ENCODE measurements around the gene HCRTR1.

The HCRTR1 gene

GRCh38 chr1:31651766-31652165, 34.3 kb downstream of the HCRTR1 start:
- DNase-seq, result no peak

GRCh38 chr1:31652891-31653499, 35.5 kb downstream of the HCRTR1 start:
- DNase-seq, result no peak

GRCh38 chr1:31653717-31654473, 36.4 kb downstream of the HCRTR1 start:
- DNase-seq, result no peak

- no peak for DNase-seq
These were observed 36.9 kb downstream of the HCRTR1 start for GRCh38 chr1:31654474-31654776.

DNA sequence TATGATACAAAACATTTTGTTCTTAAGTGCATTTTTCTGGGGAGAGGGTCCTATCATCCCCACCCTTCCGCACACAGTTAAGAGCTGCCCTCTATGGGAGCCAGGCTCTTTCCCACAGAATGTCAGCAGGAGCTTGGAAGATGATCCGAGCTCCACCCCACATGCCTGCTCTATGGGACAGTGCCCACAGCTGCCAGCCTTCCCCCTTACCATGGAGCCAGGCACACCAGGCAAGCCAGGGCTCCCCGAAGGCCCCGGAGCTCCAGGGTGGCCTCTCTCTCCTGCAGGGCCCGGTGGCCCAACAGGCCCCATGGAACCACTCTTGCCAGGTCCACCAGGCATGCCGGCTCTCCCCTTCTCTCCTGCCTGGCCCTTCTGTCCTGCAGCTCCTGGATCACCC, 37.6 kb downstream of the HCRTR1 start:
- DNase-seq, result no peak

DNA sequence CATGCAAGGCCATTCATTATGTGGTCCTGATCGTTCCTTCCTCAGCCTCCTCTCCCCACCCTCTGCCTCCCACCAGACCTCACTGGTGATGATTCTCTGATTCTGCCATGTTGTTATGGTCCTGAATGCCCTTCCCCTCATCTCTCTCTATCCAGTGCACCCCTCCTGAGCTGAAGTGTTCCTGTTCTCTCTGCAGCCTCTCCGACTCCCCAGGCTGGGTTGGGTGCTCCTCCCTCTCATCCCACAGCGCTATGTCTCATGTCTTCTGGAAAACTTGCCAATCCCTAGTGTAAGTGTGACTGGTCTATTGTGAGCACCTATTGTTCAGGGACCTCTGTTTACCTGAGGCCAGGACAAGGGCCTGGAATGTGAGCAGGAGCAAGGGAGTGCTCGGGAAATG, 38.3 kb downstream of the HCRTR1 start:
- no peak for DNase-seq

DNA sequence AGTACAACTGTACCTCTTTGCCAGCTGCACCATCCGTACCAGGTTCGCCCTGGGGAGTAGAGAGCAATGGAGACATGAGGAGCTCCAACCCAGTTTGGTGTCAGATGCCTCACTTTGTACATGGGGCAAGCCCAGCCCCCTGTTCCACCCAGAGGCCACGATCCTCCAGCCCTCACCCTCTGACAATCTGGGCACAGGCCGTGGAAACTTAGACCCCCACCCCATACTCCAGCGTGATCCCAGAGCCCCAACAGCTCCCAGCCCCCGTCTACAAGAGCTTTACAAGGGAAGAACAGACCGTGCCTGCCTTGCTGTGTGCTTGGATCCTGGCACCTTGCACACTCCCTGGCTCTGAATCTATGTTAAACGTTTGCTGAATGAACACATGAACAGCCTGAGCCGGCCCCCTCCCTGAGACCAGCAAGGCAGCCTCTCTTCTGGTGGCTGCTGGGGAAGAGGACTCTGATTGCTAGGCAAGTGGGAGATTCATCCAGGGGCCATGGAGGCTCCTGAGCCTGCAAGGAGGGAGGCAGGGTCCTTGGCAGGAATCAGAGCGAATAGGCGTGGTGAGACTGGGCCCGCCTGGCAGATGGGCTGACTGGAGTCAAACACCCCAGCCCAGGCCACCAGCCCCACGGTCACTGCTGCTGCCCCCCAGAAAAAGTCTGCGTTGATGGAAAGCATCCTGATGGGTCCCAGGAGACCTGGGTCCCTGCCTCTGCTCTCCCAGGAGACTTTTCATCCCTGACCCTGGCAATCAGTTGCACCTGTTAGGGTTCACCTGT, 39.7 kb downstream of the HCRTR1 start:
- DNase-seq, result no peak

DNA sequence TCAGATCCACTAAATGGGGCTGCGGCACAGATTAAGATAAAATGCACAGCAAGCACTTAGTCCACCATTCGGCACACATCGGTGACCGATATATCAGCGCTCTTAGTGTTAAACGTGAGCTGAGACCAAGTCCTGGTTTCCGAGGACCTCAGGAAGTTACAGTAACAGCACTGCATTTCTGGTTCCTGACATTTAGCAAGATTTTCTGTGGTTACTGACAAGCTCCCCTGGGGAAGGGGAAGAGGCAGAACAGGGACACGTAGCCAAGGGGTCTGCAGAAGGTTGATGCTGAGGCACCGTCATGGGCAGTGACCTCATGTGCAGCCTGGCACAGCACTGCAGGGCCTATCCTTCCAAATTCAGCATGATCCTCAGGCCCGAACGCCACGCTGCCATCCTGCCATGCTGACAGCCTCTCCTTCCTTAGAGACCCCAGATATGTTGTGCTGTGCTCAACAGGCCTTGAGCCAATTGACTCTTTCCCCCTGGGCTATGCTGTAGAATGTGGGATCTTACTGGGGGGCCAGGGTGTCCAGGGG, 40.6 kb downstream of the HCRTR1 start:
- peak in 1 of 2 experiments; percentile 10 for DNase-seq

DNA sequence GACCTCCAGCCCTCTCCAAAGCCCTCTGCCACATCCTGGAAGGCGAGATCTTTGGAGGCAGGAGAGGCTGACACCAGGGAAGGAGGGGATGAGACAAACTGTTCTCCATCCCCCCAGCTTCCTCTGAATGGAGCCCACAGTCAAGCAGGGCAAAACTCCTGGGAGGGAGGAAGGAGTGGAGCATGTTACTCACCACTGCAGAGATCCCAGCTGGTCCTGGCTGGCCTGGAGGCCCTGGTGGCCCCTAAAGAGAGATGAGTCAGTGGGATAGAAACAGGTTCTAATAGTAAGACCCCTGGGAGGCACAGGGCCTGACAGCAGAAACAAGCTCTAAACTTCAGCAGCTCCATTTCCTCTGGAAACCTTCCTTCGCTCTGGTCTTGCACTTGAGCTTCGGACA, 41.2 kb downstream of the HCRTR1 start:
- no peak for DNase-seq

GRCh38 chr1:31659889-31660288, 42.4 kb downstream of the HCRTR1 start:
- DNase-seq, result no peak

DNA sequence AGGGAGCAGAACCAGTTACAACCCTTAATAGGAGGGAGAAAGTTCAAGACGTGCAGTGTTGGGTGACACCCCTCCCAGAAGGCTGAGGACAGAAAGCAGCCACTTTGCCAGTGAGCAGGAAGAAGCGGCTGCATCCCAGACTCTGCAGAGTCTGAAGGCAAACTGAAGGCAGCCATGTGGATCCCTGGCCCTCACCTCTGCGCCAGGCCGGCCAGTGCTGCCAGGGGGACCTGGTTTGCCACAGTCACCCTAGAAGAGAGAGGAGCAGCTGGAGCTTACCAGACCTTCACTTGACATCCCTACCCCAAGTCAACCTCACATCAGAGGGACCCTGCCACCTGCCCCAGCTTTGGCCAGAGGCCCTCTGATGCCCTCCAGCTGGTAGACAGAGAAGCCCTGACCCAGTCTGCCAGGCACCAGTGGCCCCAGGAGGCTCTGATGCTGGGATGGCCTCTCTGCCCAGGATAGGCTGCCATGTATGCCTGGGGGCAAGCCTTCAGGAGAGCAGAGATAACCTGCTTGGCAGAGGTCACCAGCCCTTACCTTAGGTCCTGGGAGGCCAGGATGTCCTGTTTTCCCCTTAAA, 43.5 kb downstream of the HCRTR1 start:
- DNase-seq, result no peak

GRCh38 chr1:31661856-31662255, 44.4 kb downstream of the HCRTR1 start:
- DNase-seq, result no peak

DNA sequence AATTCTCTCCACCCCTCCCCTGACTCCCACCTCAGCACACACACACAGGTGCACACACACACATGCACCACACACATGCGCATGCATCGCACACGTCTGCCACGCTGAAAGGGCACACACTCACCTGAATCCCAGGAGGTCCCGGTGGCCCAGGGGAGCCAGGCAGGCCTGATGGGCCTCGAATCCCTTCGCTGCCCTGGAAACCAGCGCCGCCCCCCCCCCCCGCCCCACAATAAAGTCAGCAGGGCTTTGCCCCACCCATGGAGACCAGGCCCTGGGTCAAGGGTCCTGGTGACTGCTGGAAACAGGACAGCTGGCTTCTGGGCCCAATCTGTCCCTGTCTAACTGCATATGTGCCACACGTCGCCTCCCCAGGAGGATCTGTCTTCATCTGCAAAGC, 45.0 kb downstream of the HCRTR1 start:
- DNase-seq, result no peak

DNA sequence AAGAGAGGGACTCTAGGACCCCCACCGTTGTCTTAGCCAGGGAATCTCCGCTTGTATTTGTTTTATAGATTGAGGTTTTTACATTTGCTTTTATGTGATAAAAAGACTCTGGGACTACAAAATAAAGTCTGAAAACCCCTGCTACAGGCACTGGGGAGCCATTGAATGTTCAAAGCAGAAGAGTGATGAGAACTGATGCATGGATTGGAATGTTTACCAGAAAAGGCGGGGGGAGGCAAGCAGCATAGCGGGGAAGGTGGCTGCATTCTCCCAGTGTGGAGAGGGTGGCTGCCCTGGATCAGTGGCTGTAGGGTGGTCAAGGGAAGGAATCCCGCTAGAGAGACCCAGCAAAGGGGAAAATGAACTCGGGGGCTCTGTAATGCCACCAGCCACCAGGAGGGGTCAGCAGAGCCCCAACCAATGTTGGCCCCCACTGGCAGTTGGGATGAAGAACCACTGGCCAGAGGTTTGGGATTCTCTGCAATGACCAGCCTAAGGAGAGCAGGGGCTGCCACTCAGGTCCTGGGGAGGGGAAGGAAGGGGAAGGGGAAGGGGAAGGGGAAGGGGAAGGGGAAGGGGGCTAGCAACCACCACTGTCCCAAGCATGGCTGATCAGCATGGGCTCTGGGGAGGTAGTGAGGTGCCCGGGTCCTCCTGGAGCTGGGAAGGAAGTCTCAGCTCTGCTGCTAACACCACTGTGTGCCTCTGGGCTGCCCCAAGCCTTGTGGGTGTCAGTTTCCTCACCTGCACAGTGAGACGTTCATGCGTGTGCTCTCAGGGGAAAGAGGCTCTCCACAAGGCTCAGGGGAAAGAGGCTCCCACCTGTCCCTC, 46.3 kb downstream of the HCRTR1 start:
- DNase-seq, result peak; percentile 10 to 11

DNA sequence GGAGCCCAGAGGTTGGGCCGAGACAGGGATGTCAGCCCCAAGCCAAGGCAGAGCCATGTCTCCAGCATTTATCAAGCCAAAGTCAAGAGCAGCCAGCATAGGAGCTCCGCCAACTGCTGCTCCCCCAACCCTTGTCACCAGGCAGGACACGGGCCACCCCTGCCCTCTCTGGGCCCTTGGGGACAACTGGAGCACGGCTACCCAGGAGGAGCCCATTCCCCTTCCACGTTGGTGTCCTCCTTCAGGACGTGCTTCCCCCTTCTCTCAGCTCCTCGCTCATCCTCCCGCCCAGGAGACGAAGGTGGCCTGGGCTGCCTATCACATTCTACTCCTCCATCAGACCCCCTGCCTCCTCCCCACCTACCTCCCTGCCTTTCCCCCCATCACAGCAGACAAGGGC, 47.0 kb downstream of the HCRTR1 start:
- no peak for DNase-seq

- no peak for DNase-seq
These were observed 47.9 kb downstream of the HCRTR1 start for GRCh38 chr1:31665234-31665878.

GRCh38 chr1:31666263-31666963, 48.9 kb downstream of the HCRTR1 start:
- DNase-seq, result no peak

- DNase-seq, result no peak
These were observed 49.7 kb downstream of the HCRTR1 start for GRCh38 chr1:31667065-31667785.

DNA sequence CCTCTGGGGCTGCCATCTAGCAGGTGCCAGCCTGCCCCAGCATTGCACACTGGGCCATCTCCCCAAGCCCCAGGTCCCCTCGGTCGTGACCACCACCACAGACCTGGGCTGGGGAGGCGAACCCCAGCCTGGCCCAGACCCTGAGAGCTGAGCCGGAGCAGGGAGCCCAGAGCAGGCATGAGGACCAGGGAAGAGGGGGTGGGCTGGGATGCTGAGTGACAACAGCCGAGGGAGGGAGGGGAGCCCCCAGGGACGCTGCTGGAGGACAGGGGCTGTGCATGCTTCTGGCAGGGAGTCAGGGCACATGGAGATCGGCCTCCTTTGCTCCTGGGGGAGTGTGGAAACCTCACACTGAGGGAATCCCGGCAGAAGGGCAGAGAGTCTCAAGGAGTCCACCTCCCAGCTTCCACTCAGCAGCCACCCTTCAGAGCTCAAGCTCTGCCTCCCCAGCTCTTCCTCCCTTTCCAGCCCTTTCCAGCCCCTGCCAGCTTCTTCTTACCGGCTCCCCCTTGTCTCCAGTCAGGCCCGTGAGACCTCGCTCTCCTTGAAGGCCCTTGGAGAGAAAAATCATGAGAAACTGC, 50.9 kb downstream of the HCRTR1 start:
- no peak for DNase-seq

GRCh38 chr1:31669433-31669785, 51.9 kb downstream of the HCRTR1 start:
- DNase-seq, result no peak

All from AML-193 (cell line).